ENCODE results near the gene SARS1.
"Not testable (repeated sequence)": the region's sequence is repeated elsewhere in the genome, so short reads cannot be mapped to it uniquely, and the experiment has no call there.

Gene SARS1

GRCh38 chr1:109213824-109214693 is at the start of gene SARS1:
Gene SARS1 (plus strand): TSS chr1:109213918. CDS start chr1:109213993, 75 bp downstream.
- DNase-seq, result peak; percentile 86

- DNase-seq, result no peak
Observed at GRCh38 chr1:109164538-109164937, 49.2 kb upstream of the SARS1 start.

GRCh38 chr1:109167001-109167506 is 46.7 kb upstream of the SARS1 start:
- no peak for DNase-seq

- DNase-seq, result no peak
Observed at GRCh38 chr1:109170035-109170764, 43.5 kb upstream of the SARS1 start.

GRCh38 chr1:109171646-109172045 is 42.1 kb upstream of the SARS1 start:
- no peak for DNase-seq

GRCh38 chr1:109176349-109176748 is 37.4 kb upstream of the SARS1 start:
- DNase-seq, result not testable (repeated sequence)

GRCh38 chr1:109180715-109181084 is 33.0 kb upstream of the SARS1 start:
- DNase-seq, result not testable (repeated sequence)

- DNase-seq, result no peak
Observed at GRCh38 chr1:109181085-109181806, 32.5 kb upstream of the SARS1 start.

- DNase-seq, result no peak
Observed at GRCh38 chr1:109181807-109182163, 31.9 kb upstream of the SARS1 start.

- DNase-seq, result no peak
Observed at GRCh38 chr1:109183058-109183738, 30.5 kb upstream of the SARS1 start.

- no peak for DNase-seq
Observed at GRCh38 chr1:109184687-109185086, 29.0 kb upstream of the SARS1 start.

- DNase-seq, result no peak
Observed at GRCh38 chr1:109185357-109185756, 28.4 kb upstream of the SARS1 start.

- DNase-seq, result no peak
Observed at GRCh38 chr1:109185990-109186732, 27.6 kb upstream of the SARS1 start.

GRCh38 chr1:109186733-109187086 is 27.0 kb upstream of the SARS1 start:
- no peak for DNase-seq

GRCh38 chr1:109187127-109187526 is 26.6 kb upstream of the SARS1 start:
- no peak for DNase-seq

GRCh38 chr1:109188200-109188599 is 25.5 kb upstream of the SARS1 start:
- DNase-seq, result no peak

GRCh38 chr1:109188781-109189180 is 24.9 kb upstream of the SARS1 start:
- DNase-seq, result no peak

- DNase-seq, result no peak
Observed at GRCh38 chr1:109190189-109190588, 23.5 kb upstream of the SARS1 start.

- no peak for DNase-seq
Observed at GRCh38 chr1:109191377-109191776, 22.3 kb upstream of the SARS1 start.

GRCh38 chr1:109191891-109192290 is 21.8 kb upstream of the SARS1 start:
- no peak for DNase-seq

GRCh38 chr1:109192433-109192832 is 21.3 kb upstream of the SARS1 start:
- DNase-seq, result no peak
